HepG2 (cell line): ENCODE data around the gene CD300H.

Experiments
- CTCF ChIP-seq: sonication (generic); formaldehyde crosslinking; IDR thresholded peaks from 2 replicates; pipeline ENCODE4 v1.5.0; 2020; ENCODE audit warnings: mild to moderate bottlenecking, missing genetic modification reagents, moderate library complexity
- ETS1 ChIP-seq: sonication (generic); formaldehyde crosslinking; IDR thresholded peaks from 2 replicates; pipeline ENCODE4 v1.4.0; 2020; ENCODE audit warnings: missing genetic modification reagents
- EZH2 ChIP-seq: conservative IDR thresholded peaks from 2 replicates; pipeline ENCODE4 v1.6.1; 2012; ENCODE audit warnings: mild to moderate bottlenecking, low read depth, low read length, moderate library complexity
- HOMEZ ChIP-seq: IDR thresholded peaks from 2 replicates; pipeline ENCODE4 v1.6.1; 2016; ENCODE audit warnings: low read depth
- NFE2L1 ChIP-seq: sonication (generic); formaldehyde crosslinking; IDR thresholded peaks from 2 replicates; pipeline ENCODE4 v1.4.0; 2020; ENCODE audit warnings: missing genetic modification reagents, mild to moderate bottlenecking, borderline replicate concordance
- POLR2AphosphoS2 ChIP-seq: IDR thresholded peaks from 2 replicates; pipeline ENCODE4 v1.6.1; 2011; ENCODE audit warnings: low read depth, low read length, improper control_type of control experiment
- ZNF687 ChIP-seq: sonication (generic); formaldehyde crosslinking; IDR thresholded peaks from 2 replicates; pipeline ENCODE4 v1.5.1; 2020; ENCODE audit warnings: mild to moderate bottlenecking, missing genetic modification reagents, moderate library complexity
- ZNF746 ChIP-seq: sonication (generic); formaldehyde crosslinking; IDR thresholded peaks from 2 replicates; pipeline ENCODE4 v1.8.0; 2022; ENCODE audit warnings: mild to moderate bottlenecking, missing genetic modification reagents
- ZNF747 ChIP-seq: sonication (generic); formaldehyde crosslinking; IDR thresholded peaks from 2 replicates; pipeline ENCODE4 v1.8.1; 2023; ENCODE audit warnings: missing genetic modification reagents, mild to moderate bottlenecking, borderline replicate concordance
- ZZZ3 ChIP-seq: sonication (generic); formaldehyde crosslinking; IDR thresholded peaks from 2 replicates; pipeline ENCODE4 v1.4.0; 2020; ENCODE audit warnings: missing genetic modification reagents, mild to moderate bottlenecking, borderline replicate concordance

- TF ChIP-seq EZH2 (no peak), ZZZ3 (CRISPR knock-in tag) (no peak), ZNF747 (no peak), ZNF746 (CRISPR knock-in tag) (no peak), HOMEZ (CRISPR knock-in tag) (no peak), CTCF (CRISPR knock-in tag) (no peak), NFE2L1 (no peak), ETS1 (CRISPR knock-in tag) (no peak), POLR2AphosphoS2 (no peak), ZNF687 (CRISPR knock-in tag) (no peak)
Measured at GRCh38 chr17:74567397-74567796, at the start of gene CD300H.
